Astrocyte of the hippocampus (primary cell): ENCODE results near the gene CSF2.

Experiments
- DNase-seq: peaks from one replicate; pipeline ENCODE4 v3.0.0; 2011; ENCODE audit warnings: low read depth, low spot score

The CSF2 gene

GRCh38 chr5:132073231-132074013 is at the start of gene CSF2:
CSF2 (plus strand) TSS chr5:132073789; CDS start chr5:132073824, 35 bp downstream.
- DNase-seq: peak; percentile 33

GRCh38 chr5:132024117-132024435 is 49.5 kb upstream of the CSF2 start:
- DNase-seq: no peak

GRCh38 chr5:132024789-132025402 is 48.7 kb upstream of the CSF2 start:
- DNase-seq: no peak

- no peak for DNase-seq
Measured at GRCh38 chr5:132025403-132025971, 48.1 kb upstream of the CSF2 start.

- DNase-seq: no peak
Measured at GRCh38 chr5:132026516-132027008, 47.0 kb upstream of the CSF2 start.

- no peak for DNase-seq
Measured at GRCh38 chr5:132027027-132027426, 46.6 kb upstream of the CSF2 start.

GRCh38 chr5:132029609-132030330 is 43.8 kb upstream of the CSF2 start:
- no peak for DNase-seq

GRCh38 chr5:132030610-132031009 is 43.0 kb upstream of the CSF2 start:
- DNase-seq: no peak

GRCh38 chr5:132032196-132032595 is 41.4 kb upstream of the CSF2 start:
- no peak for DNase-seq

- no peak for DNase-seq
Measured at GRCh38 chr5:132033122-132033521, 40.5 kb upstream of the CSF2 start.

GRCh38 chr5:132037353-132037752 is 36.2 kb upstream of the CSF2 start:
- no peak for DNase-seq

- DNase-seq: no peak
Measured at GRCh38 chr5:132044207-132044606, 29.4 kb upstream of the CSF2 start.

GRCh38 chr5:132046880-132047299 is 26.7 kb upstream of the CSF2 start:
- no peak for DNase-seq

GRCh38 chr5:132049093-132049492 is 24.5 kb upstream of the CSF2 start:
- DNase-seq: no peak

GRCh38 chr5:132049559-132049958 is 24.0 kb upstream of the CSF2 start:
- DNase-seq: no peak

GRCh38 chr5:132050136-132050535 is 23.5 kb upstream of the CSF2 start:
- DNase-seq: no peak

GRCh38 chr5:132050661-132051552 is 22.7 kb upstream of the CSF2 start:
- DNase-seq: no peak

GRCh38 chr5:132052520-132052919 is 21.1 kb upstream of the CSF2 start:
- DNase-seq: no peak

GRCh38 chr5:132053483-132053882 is 20.1 kb upstream of the CSF2 start:
- no peak for DNase-seq

- no peak for DNase-seq
Measured at GRCh38 chr5:132054031-132054696, 19.4 kb upstream of the CSF2 start.
